ENCODE measurements around the gene LSM14A.
"Not testable (repeated sequence)": the region's sequence is repeated elsewhere in the genome, so short reads cannot be mapped to it uniquely, and the experiment has no call there.

The LSM14A gene

DNA sequence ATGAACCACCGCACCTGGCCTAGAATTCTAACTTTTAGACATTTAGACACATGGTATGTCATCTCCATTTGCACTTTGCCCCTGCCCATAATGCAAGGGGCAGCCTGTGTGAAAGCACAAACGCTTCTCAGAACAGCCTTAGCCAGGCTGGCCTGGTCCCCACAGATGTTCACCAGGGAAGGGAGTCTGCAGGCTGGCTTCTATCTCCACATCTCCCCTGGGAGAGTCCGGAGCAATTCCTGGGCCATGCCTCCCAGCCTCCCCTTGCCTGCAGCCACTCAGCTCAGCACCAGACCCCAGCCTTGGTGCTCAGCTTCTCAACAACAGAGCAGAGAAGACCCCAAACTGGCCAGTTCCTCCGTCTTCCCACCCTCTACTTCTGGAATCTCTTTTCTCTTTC, 21.7 kb upstream of the LSM14A start:
- H3K4me3 ChIP-seq (ENCODE audit: low read depth in 1 of 2, low read length in 1 of 2), result no peak overlapping the region
- no peak overlapping the region for H3K27ac ChIP-seq
- no peaks in the 10 kb centered on the region for H3K27me3 ChIP-seq
- no peaks in the 10 kb centered on the region for H3K9me3 ChIP-seq
- no peaks in the 10 kb centered on the region for H3K4me1 ChIP-seq (ENCODE audit: control insufficient read depth in 1 of 2, insufficient read depth in 1 of 2, low read depth in 1 of 2, low read length in 1 of 2)
- no peak for TF ChIP-seq CTCF (IDR thresholded peaks at IDR 0.05)
- no peaks in the 10 kb centered on the region for H3K36me3 ChIP-seq

GRCh38 chr19:34151439-34151838, 20.9 kb upstream of the LSM14A start:
- Histone ChIP-seq H3K36me3 (no peaks in the 10 kb centered on the region), H3K27me3 (no peaks in the 10 kb centered on the region), H3K4me1 (ENCODE audit: control insufficient read depth in 1 of 2, insufficient read depth in 1 of 2, low read depth in 1 of 2, low read length in 1 of 2) (no peaks in the 10 kb centered on the region), H3K9me3 (no peaks in the 10 kb centered on the region), H3K27ac (no peak overlapping the region), H3K4me3 (ENCODE audit: low read depth in 1 of 2, low read length in 1 of 2) (no peak overlapping the region)
- TF ChIP-seq CTCF (IDR thresholded peaks at IDR 0.05), result no peak

DNA sequence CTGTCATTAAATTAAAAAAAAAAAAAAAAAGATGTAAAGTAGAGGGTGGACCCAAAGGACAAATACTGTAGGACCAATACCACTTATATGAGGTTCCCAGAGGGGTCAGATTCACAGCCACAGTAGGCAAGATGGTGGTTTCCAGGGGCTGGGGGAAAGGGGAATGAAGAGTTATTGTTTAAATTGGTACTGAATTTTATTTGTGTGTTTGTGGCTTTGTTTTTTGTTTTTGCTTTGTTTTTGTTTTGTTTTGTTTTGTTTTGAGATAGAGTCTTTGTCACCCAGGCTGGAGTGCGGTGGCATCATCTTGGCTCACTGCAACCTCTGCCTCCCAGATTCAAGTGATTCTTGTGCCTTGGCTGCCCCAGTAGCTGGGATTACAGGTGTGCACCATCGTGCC, 17.9 kb upstream of the LSM14A start:
- H3K27ac ChIP-seq, result no peak overlapping the region
- H3K27me3 ChIP-seq, result no peaks in the 10 kb centered on the region
- H3K9me3 ChIP-seq, result no peaks in the 10 kb centered on the region
- no peak for TF ChIP-seq CTCF (IDR thresholded peaks at IDR 0.05)
- no peaks in the 10 kb centered on the region for H3K4me1 ChIP-seq (ENCODE audit: control insufficient read depth in 1 of 2, insufficient read depth in 1 of 2, low read depth in 1 of 2, low read length in 1 of 2)
- H3K36me3 ChIP-seq, result no peaks in the 10 kb centered on the region
- H3K4me3 ChIP-seq (ENCODE audit: low read depth in 1 of 2, low read length in 1 of 2), result no peak overlapping the region

DNA sequence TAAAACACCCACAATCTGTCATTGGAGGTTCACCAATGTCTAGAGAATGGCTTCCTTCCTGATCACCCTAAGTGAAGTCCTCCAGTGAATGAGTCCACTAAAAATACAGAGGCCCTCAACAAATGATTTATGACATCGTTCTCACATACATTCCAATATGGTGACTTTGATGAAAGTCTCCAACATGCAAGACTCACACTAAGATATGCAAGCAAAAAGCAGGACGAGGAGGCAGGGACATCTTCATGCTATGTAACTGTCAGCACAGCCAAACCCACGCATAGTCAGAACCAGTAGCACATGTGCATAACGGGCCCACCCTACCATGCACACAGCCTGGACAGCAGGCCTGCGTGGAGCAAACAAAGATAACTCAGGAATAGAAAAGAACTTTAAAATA, 16.6 kb upstream of the LSM14A start:
- no peak overlapping the region for H3K27ac ChIP-seq
- H3K27me3 ChIP-seq, result no peaks in the 10 kb centered on the region
- no peaks in the 10 kb centered on the region for H3K4me1 ChIP-seq (ENCODE audit: control insufficient read depth in 1 of 2, insufficient read depth in 1 of 2, low read depth in 1 of 2, low read length in 1 of 2)
- no peak for TF ChIP-seq CTCF (IDR thresholded peaks at IDR 0.05)
- no peak overlapping the region for H3K4me3 ChIP-seq (ENCODE audit: low read depth in 1 of 2, low read length in 1 of 2)
- H3K36me3 ChIP-seq, result no peaks in the 10 kb centered on the region
- H3K9me3 ChIP-seq, result no peaks in the 10 kb centered on the region

GRCh38 chr19:34158966-34159365, 13.3 kb upstream of the LSM14A start:
- H3K4me3 ChIP-seq (ENCODE audit: low read depth in 1 of 2, low read length in 1 of 2); H3K9me3 ChIP-seq; H3K4me1 ChIP-seq (ENCODE audit: control insufficient read depth in 1 of 2, insufficient read depth in 1 of 2, low read depth in 1 of 2, low read length in 1 of 2); H3K36me3 ChIP-seq; H3K27ac ChIP-seq; H3K27me3 ChIP-seq: not testable (repeated sequence)

DNA sequence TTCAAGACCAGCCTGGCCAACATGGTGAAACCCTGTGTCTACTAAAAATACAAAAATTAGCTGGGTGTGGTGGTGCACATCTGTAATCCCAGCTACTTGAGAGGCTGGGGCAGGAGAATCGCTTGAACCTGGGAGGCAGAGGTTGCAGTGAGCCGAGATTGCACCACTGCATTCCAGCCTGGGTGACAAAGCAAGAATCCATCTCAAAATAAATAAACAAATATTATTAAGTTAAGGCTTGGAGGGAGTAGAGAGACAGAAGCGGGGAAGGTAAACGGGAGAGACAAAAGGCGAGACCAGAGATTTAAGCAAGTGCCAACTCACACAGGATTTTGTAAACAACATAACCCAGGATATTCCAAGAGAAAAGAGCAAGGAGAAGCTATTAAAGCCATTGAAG, 12.8 kb upstream of the LSM14A start:
- H3K9me3 ChIP-seq; H3K27me3 ChIP-seq; H3K4me1 ChIP-seq (ENCODE audit: control insufficient read depth in 1 of 2, insufficient read depth in 1 of 2, low read depth in 1 of 2, low read length in 1 of 2); H3K4me3 ChIP-seq (ENCODE audit: low read depth in 1 of 2, low read length in 1 of 2); H3K36me3 ChIP-seq; H3K27ac ChIP-seq: not testable (repeated sequence)

GRCh38 chr19:34161902-34162301, 10.4 kb upstream of the LSM14A start:
- H3K4me3 ChIP-seq (ENCODE audit: low read depth in 1 of 2, low read length in 1 of 2); H3K9me3 ChIP-seq; H3K36me3 ChIP-seq; H3K27ac ChIP-seq; H3K4me1 ChIP-seq (ENCODE audit: control insufficient read depth in 1 of 2, insufficient read depth in 1 of 2, low read depth in 1 of 2, low read length in 1 of 2); H3K27me3 ChIP-seq: not testable (repeated sequence)

All from neutrophil (primary cell).